Activated T-cell treated with anti-CD3 and anti-CD28 coated beads for 48 hours (primary cell): ENCODE data around the gene CLEC3B.
"Not testable (repeated sequence)": the region's sequence is repeated elsewhere in the genome, so short reads cannot be mapped to it uniquely, and the experiment has no call there.

ENCODE experiments used
- DNase-seq: peaks from one replicate; pipeline ENCODE4 v3.0.0-alpha.2; 2020; ENCODE audit warnings: low read depth

CLEC3B gene

DNA sequence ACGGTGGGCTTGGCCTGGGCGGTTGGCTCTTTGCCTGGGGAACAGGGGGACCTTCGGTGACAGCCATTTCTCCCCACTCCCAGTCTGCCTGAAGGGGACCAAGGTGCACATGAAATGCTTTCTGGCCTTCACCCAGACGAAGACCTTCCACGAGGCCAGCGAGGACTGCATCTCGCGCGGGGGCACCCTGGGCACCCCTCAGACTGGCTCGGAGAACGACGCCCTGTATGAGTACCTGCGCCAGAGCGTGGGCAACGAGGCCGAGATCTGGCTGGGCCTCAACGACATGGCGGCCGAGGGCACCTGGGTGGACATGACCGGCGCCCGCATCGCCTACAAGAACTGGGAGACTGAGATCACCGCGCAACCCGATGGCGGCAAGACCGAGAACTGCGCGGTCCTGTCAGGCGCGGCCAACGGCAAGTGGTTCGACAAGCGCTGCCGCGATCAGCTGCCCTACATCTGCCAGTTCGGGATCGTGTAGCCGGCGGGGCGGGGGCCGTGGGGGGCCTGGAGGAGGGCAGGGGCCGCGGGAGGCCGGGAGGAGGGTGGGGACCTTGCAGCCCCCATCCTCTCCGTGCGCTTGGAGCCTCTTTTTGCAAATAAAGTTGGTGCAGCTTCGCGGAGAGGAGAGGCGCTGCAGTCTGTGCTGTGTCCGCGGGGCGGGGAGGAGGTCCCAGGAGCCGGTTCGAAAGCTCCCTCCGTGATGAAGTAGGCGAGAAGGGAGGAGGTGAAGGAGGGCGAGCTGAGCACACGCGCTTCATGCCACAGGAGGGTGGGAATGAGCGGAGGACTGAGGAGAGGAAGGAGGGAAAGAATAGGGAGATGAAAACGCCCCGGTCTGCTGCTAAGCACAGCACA is 9.6 kb downstream of the CLEC3B start:
- DNase-seq: peak; percentile 17

DNA sequence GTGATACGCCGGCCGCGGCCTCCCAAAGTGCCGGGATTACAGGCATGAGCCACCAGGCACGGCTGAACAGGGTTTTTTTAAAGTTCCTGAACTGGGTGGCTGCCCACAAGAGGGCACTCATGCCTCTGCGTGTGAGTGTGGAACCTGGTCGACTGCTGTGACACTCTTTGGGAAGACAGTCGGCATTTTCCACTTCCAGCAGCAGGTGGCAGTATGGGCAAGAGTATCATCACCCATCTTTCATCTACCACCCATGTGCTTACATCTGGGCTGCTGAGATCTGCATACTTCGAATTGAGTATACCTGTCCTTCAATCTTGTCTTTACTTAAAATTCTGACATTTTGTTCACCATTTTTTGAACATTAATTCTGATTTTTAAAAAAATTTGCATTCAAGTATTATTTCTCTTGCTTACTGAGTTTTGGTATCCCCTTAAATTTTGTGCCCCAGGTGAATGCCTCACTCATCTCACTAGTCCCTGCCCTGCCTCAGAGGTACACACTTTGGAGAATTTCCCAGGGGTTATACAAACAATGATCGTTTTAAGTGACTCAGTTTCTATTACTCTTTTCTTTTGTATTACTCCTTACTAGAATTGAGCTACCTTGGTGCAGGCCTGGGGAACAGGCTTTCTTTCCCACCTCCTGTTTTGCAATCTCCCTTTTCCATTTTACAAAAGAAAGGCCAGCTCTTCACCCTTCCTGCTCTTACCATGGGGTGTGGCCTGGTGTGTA is 11.8 kb downstream of the CLEC3B start:
- peak; percentile 84 for DNase-seq

- no peak for DNase-seq
Observed at GRCh38 chr3:45041666-45042065, 15.6 kb downstream of the CLEC3B start.

GRCh38 chr3:45042162-45042561 is 16.1 kb downstream of the CLEC3B start:
- no peak for DNase-seq

DNA sequence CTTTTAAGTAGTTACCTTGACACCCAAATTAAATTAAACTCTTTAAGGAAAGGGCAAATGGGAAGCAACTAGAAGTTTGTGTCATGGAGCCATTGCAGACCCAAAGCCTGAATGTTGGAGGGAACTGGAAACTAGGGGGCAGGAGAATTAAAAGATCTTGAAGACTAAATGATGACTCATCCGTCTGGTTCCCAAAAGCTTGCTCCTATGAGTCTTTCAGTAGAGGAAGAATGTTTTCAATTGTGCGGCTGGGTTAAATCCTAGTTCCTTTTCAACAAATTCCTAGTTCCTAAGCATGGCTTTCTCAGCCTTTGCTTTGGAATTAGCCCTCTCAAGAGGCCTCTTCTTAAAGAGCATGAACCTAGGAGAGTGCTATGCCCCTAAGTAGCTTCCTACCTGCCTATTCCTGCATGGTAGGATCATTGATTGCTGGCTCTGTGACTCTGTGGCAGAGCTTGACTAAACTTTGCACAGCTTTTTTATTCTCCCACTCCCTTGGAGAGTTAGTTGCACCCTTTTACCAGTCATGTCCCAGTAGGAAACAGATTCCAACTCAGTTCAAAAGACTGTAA is 17.7 kb downstream of the CLEC3B start:
- no peak for DNase-seq

DNA sequence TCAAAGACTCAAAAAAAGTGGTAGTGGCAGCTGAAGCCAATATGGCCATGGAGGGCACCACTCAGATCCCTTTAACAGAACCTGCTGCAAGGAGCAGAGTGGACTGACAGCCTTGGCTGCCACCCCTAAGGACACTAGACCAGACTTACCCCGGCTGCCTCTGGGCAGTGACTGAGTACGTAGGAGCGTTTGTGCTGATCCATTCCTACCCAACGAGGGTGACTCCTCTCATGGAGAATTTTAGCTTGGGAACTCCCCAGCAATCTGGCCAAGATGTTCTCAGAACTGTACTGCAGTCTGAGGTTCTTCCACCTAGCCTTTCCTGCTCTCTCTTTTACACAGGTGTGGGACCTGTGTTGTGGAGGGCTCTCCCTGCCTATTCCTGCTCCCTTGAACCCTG is 22.1 kb downstream of the CLEC3B start:
- no peak for DNase-seq

DNA sequence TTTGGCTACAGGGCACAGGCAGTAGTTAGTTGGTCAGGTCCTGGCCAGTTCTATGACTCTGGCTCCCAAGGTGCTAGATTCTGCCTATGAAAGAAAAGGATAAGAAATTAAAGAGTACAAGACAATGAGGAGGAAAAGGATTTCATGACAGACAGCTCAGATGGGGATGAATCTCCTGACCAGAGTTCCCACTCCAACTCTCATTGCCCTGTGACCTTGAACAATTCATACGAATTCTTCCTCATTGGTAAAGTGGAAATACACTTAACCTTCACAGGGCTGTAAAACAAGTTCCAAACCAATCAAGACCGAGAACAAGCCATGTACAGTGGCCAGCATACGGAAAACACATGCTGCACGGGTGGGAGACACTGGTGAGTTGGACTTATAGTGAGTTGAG is 23.7 kb downstream of the CLEC3B start:
- no peak for DNase-seq

DNA sequence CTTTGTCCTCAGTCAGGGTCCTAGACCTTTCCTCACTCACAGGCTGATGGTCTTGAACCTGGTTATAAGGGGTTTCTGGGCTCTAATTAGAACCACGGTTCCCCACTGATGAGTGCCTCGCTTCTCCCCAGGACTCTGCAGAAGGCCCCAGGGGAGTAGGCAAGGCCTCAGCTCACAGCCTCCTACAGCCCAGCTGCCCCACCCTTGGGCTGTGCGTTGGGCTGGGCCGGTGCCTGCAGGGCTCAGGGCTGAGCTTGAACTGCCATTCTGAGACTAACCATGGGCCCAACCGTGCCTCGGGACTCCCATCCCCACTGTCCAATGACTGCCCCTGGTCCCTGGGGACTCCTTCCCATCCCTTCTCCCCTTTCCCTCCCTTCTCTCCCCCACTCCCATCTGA is 25.6 kb downstream of the CLEC3B start:
- no peak for DNase-seq

DNA sequence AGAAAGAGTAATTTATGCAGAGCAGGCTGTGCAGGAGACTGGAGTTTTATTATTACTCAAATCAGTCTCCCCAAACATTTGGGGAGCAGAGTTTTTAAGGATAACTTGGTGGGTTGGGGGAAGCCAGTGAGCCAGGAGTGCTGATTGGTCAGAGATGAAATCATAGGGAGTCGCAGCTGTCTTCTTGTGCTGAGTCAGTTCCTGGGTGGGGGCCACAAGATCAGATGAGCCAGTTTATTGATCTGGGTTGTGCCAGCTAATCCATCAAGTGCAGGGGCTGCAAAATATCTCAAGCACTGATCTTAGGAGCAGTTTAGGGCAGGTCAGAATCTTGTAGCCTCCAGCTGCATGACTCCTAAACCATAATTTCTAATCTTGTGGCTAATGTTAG is 27.7 kb downstream of the CLEC3B start:
- DNase-seq: not testable (repeated sequence)

DNA sequence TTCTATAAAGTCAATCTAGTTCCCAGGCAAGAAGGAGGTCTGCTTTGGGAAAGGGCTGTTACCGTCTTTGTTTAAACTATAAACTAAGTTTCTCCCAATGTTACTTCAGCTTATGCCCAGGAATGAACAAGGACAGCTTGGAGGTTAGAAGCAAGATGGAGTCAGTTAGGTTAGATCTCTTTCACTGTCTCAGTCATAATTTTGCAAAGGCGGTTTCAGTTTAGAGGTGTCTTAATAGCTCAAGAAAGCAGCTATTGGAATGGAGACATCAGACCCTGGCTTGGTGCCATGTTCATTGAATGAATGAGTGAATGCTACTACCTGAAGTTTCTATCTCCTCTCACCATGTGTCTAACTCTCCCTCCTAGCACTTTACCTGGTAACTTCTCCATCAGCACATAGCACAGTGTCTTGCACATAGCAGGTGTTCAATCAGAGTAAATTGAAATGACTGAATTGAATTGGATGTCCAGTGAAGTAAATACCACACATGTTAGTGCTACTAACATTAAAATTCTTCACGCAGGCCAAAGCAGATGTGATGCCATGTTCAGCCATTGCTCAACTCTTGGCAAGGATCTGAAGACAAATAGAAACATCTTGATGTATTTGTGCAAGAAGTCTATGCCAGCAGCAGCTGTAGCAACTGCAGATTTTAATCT is 28.2 kb downstream of the CLEC3B start:
- DNase-seq: no peak

DNA sequence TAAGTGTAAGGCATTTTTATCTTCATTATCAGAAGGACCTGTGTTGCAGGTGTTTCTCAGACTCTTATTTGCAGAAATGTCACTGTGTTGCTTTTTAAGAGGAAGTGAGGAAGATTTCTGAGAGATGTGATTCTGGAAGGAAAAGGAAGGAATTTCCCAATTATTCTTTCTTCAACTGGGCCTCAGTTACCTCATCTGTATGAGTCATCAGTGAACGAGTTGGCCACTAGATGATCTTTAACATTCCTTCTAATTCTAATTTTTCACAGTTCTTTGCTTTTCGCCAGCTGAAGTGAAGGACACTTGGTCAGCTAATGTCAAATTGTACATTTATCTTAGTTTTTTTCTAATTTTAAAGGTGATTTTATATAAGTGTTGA is 28.9 kb downstream of the CLEC3B start:
- DNase-seq: no peak

DNA sequence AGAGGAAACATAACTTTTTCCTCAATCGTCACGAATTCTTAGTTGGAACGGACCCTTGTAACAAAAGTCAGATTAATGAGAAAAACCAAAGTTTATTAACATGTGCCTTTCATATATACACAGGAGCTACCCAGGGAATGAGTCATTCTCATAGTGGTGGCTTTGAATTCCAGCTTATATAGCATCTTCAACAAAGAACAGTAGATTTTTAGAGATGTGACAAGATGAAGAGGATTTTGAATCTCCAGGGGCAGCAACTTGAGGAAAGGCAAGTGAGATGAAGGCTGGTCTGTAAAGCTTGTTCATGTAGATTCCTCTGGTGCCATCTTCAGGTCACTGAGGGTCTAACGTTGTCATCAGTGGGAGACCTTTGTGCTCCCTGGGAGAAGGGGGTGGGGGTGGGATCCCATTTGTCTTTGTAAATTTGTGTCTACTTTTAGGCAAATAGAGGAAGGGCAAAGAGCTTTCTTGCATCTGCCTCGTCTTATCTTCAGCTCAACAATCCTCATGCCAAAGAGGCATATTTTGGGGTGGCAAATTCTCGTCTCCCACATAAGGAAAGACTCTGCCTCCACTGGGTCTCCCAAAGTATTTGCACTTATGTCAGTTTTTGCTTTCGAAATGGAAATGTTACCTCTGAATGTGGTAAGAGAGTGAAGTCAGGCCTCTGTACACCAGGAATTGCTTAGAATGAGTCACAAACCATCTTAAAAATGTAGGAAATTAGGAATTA is 29.5 kb downstream of the CLEC3B start:
- no peak for DNase-seq

DNA sequence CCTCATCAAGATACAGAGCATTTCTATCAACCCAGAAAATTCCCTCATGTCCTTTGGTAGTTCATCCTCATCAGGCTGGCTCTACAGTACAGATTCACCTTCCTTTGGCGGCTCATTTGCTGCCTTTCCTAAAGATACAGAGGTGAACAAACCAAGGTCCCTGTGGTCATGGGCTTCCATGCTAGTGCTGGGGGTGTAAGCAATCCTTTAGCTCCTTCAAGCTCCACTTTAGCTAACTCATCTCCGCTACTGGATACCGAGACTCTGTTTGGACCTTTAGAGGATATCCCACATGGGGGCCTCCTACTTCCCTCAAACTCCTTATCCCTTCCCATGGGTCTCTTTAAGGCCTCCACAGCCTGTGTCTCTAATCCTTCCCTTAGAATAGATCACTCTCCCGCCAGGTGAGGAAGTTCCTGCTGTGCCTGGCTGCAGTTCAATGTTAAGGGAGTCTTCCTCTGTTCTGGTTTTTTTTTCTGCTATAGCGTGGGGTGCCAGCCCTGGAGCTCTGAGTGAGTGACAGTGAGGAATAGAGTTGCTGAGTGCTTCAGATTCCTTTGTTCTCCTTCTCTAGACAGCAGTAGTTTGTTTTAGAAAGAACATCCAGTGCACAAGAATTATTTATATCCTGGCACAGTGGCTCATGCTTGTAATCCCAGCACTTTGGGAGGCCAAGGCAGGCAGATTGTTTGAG is 30.7 kb downstream of the CLEC3B start:
- no peak for DNase-seq

DNA sequence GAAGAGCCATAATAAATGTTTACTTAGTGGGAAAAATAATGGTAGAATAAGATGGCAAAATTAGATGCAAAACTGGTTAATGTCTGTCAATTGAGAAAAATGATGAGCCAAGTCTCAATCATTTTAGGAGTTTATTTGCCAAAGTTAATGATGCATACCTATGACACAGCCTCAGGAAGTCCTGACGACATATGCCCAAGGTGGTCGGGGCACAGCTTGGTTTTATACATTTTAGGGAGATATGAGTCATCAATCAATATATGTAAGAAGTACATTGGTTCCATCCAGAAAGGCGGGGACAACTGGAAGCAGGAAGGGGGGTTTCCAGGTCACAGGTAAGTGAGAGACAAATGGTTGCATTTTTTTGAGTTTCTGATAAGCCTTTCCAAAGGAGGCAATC is 31.5 kb downstream of the CLEC3B start:
- DNase-seq: no peak

- DNase-seq: no peak
Observed at GRCh38 chr3:45059132-45059531, 33.0 kb downstream of the CLEC3B start.

DNA sequence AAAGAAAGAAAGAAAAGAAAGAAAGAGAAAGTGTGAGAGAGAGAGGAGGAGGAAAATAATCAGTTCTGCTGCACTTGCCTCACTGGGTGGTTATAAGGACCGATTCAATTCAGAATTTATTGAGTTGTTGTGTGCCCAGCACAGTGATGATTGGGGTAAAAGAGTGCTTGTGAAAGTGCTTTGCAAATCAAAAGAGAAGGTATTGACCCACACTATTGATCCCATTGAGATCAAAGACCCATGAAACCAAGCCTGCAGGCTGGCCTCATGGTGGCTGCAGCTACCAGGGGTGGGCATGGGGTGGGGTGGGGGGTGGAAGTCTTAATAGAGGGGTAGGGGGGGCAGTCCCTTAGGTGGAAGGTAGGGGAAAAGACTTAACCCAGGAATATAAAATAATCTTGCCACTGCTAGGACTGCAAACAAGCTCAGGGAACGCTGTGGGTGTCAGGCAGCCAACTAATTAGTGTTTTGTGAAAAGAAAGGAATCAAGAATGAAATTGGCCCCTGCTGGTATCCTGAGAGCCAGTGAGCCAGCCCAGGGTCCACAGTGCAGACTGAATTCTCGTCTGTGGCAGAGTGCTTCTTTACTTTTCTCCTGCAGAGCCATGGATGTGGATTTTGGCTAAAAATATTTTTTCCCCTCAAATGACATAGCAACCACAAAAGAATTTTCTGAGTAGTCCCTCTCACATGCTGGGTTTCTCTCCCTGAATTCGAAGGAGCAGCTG is 34.2 kb downstream of the CLEC3B start:
- DNase-seq: no peak

DNA sequence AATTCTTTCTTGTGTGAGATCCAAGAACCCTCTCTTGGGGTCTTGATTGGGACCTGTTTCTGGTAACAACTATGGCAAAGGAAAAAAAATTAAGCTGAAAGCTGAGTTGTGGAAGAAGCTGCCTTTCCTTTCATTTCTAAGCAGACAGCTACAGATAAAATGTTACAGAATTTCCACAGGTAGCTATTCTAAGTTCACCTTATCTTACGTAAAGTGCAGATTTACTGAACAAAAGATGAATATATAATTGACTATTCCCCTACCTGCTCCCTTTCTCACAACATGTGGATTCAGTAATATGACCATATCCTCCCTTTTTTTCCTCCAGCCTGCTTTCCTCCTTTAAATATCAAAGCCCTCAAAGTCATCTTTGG is 36.6 kb downstream of the CLEC3B start:
- no peak for DNase-seq

DNA sequence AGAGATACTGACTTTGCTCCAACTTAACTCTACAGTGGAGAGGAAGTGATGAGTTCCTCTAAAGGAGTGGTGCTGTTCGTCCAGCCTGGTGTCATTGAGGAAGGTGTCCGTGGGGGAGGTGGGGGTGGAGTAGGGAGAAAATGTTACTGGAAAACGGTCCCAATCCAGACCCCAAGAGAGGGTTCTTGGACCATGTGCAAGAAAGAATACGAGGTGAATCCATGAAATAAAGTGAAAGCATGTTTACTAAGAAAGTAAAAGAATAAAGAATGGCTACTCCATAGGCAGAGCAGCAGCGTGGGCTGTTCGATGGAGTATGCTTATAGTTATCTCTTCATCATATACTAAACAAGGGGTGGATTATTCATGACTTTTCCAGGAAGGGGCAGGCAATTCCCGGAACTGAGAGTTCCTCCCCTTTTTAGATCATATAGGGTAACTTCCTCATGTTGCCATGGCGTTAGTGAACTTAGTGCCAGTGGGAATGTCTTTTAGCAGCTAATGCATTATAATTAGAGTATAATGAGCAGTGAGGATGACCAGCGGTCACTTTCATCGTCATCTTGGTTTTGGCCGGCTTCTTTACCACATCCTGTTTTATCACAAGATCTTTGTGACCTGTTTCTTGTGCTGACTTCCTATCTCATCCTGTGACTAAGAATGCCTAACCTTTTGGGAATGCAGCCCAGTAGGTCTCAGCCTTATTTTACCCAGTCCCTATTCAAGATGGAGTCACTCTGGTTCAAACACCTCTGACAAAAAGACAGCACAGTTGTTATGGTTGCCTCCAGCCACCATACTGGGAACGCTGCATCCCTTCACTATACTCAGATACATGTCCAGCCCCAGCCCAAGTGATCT is 38.6 kb downstream of the CLEC3B start:
- peak; percentile 54 for DNase-seq

DNA sequence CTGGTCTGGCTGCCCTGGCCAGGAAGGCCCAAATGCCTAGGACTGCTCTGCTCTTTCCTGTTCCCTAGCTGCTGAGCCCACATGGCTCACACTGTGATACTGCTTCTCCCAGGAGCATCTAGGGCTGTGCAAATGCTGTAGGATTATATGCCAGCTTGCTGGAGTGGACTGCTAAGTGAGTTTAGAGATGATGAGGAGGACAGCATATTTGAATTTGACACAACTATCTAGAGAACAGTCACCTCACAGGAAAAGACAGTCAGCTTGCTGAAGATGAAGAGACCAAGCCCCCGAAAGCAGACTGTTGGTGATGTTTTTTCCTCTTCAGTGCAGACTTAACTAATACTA is 39.2 kb downstream of the CLEC3B start:
- DNase-seq: no peak
